ENCODE results near the gene CXCL14.

GRCh38 chr5:135543001-135543484 lies 35.7 kb downstream of the CXCL14 start:
- TF ChIP-seq, protein P1, sequence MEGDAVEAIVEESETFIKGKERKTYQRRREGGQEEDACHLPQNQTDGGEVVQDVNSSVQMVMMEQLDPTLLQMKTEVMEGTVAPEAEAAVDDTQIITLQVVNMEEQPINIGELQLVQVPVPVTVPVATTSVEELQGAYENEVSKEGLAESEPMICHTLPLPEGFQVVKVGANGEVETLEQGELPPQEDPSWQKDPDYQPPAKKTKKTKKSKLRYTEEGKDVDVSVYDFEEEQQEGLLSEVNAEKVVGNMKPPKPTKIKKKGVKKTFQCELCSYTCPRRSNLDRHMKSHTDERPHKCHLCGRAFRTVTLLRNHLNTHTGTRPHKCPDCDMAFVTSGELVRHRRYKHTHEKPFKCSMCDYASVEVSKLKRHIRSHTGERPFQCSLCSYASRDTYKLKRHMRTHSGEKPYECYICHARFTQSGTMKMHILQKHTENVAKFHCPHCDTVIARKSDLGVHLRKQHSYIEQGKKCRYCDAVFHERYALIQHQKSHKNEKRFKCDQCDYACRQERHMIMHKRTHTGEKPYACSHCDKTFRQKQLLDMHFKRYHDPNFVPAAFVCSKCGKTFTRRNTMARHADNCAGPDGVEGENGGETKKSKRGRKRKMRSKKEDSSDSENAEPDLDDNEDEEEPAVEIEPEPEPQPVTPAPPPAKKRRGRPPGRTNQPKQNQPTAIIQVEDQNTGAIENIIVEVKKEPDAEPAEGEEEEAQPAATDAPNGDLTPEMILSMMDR (conservative IDR thresholded peaks at IDR 0.05): no peak
- no peak for TF ChIP-seq EZH2 (IDR thresholded peaks at IDR 0.05; ENCODE audit: low read depth)

Data from PC-9 (cell line).